Umbilical cord (tissue), 2 donors: ENCODE results near the gene HMHB1. TPM values are rescaled to one million over a fixed set of nuclear protein-coding genes. Genes with fewer than 3 reads are reported as not detected.
A peak's percentile ranks its signal among the peaks of the same experiment; 100 is the strongest.

Source experiments
- DNase-seq: peaks from one replicate; pipeline ENCODE4 v3.0.0-alpha.2; 2015; ENCODE audit warnings: low spot score
- total RNA-seq: library from RNA; depleted of rRNA; stranded (reverse); fragments of >200 nt; gene quantifications from one replicate; pipeline ENCODE4 v1.2.3, GENCODE V29; 2014; ENCODE audit warnings: low replicate concordance; ENCODE audit not compliant: insufficient read depth

HMHB1 gene
- total RNA-seq = not detected

- no peak for DNase-seq
Observed at GRCh38 chr5:143812085-143812705, at the start of gene HMHB1. Gene HMHB1, plus strand, starts transcription at chr5:143812161.

GRCh38 chr5:143762636-143763220 is 49.2 kb upstream of the HMHB1 start:
- DNase-seq = no peak

GRCh38 chr5:143767162-143767561 is 44.8 kb upstream of the HMHB1 start:
- no peak for DNase-seq

- DNase-seq = no peak
Observed at GRCh38 chr5:143769026-143769786, 42.8 kb upstream of the HMHB1 start.

- DNase-seq = no peak
Observed at GRCh38 chr5:143770450-143770849, 41.5 kb upstream of the HMHB1 start.

GRCh38 chr5:143771189-143771588 is 40.8 kb upstream of the HMHB1 start:
- no peak for DNase-seq

GRCh38 chr5:143771602-143772001 is 40.4 kb upstream of the HMHB1 start:
- no peak for DNase-seq

GRCh38 chr5:143772621-143773020 is 39.3 kb upstream of the HMHB1 start:
- no peak for DNase-seq

GRCh38 chr5:143775258-143775657 is 36.7 kb upstream of the HMHB1 start:
- DNase-seq = no peak

GRCh38 chr5:143776951-143777350 is 35.0 kb upstream of the HMHB1 start:
- DNase-seq = no peak

- no peak for DNase-seq
Observed at GRCh38 chr5:143779506-143779905, 32.5 kb upstream of the HMHB1 start.

GRCh38 chr5:143781993-143782520 is 29.9 kb upstream of the HMHB1 start:
- peak; percentile 28 for DNase-seq

- no peak for DNase-seq
Observed at GRCh38 chr5:143782588-143783386, 29.2 kb upstream of the HMHB1 start.

GRCh38 chr5:143788401-143788800 is 23.6 kb upstream of the HMHB1 start:
- DNase-seq = no peak

GRCh38 chr5:143790457-143791112 is 21.4 kb upstream of the HMHB1 start:
- no peak for DNase-seq

GRCh38 chr5:143791848-143792731 is 19.9 kb upstream of the HMHB1 start:
- DNase-seq = peak; percentile 35

- DNase-seq = peak; percentile 21
Observed at GRCh38 chr5:143793249-143793648, 18.7 kb upstream of the HMHB1 start.

- no peak for DNase-seq
Observed at GRCh38 chr5:143796125-143796524, 15.8 kb upstream of the HMHB1 start.

- DNase-seq = no peak
Observed at GRCh38 chr5:143796753-143797152, 15.2 kb upstream of the HMHB1 start.

- no peak for DNase-seq
Observed at GRCh38 chr5:143800715-143801114, 11.2 kb upstream of the HMHB1 start.
